Hepatocyte (in vitro differentiated cells): ENCODE data around the gene PELO. TPM values are rescaled to one million over a fixed set of nuclear protein-coding genes. Genes with fewer than 3 reads are reported as not detected.

Source experiments
- DNase-seq: peaks from one replicate; pipeline ENCODE4 v3.0.0-alpha.2; 2016; ENCODE audit warnings: low spot score
- H2AFZ ChIP-seq: fragments of 200-600 bp; sonication (generic); 2 replicates; pipeline ENCODE4 v1.6.0; 2016; ENCODE audit warnings: antibody characterized with exemption, mild to moderate bottlenecking
- H3K27ac ChIP-seq: fragments of 200-600 bp; sonication (generic); 2 replicates; pipeline ENCODE4 v1.5.1; 2016; ENCODE audit warnings: mild to moderate bottlenecking
- H3K27me3 ChIP-seq: fragments of 200-600 bp; sonication (generic); 2 replicates; pipeline ENCODE4 v1.6.1; 2016
- H3K36me3 ChIP-seq: fragments of 200-600 bp; sonication (generic); replicated peaks from 2 replicates; pipeline ENCODE4 v1.5.1; 2016; ENCODE audit warnings: low read depth; ENCODE audit not compliant: insufficient read depth
- H3K4me1 ChIP-seq: fragments of 200-600 bp; sonication (generic); 2 replicates; pipeline ENCODE4 v1.5.1; 2016; ENCODE audit warnings: mild to moderate bottlenecking, moderate library complexity; ENCODE audit not compliant: insufficient read depth
- H3K4me2 ChIP-seq: fragments of 200-600 bp; sonication (generic); 2 replicates; pipeline ENCODE4 v1.6.0; 2016
- H3K4me3 ChIP-seq: fragments of 200-600 bp; sonication (generic); 2 replicates; pipeline ENCODE4 v1.5.1; 2016; ENCODE audit warnings: mild to moderate bottlenecking
- H3K79me2 ChIP-seq: fragments of 200-600 bp; sonication (generic); 2 replicates; pipeline ENCODE4 v1.6.0; 2017; ENCODE audit warnings: mild to moderate bottlenecking
- H3K9me2 ChIP-seq: fragments of 200-600 bp; sonication (generic); replicated peaks from 2 replicates; pipeline ENCODE4 v1.6.0; 2017; ENCODE audit warnings: mild to moderate bottlenecking; ENCODE audit not compliant: insufficient read depth
- H3K9me3 ChIP-seq: fragments of 200-600 bp; sonication (generic); 2 replicates; pipeline ENCODE4 v1.5.1; 2016; ENCODE audit warnings: low read depth, mild to moderate bottlenecking
- H4K20me1 ChIP-seq: fragments of 200-600 bp; sonication (generic); 2 replicates; pipeline ENCODE4 v1.6.0; 2016; ENCODE audit warnings: mild to moderate bottlenecking; ENCODE audit not compliant: insufficient read depth, poor library complexity, severe bottlenecking
- CTCF ChIP-seq: fragments of 200-600 bp; sonication (generic); IDR thresholded peaks from 2 replicates; pipeline ENCODE4 v1.5.1; 2016; ENCODE audit warnings: antibody characterized with exemption, mild to moderate bottlenecking; ENCODE audit not compliant: poor library complexity
- EZH2 ChIP-seq: fragments of 200-600 bp; sonication (generic); IDR thresholded peaks from 2 replicates; pipeline ENCODE4 v1.6.1; 2016; ENCODE audit warnings: antibody characterized with exemption, mild to moderate bottlenecking, borderline replicate concordance
- EZH2phosphoT487 ChIP-seq: fragments of 200-600 bp; sonication (generic); IDR thresholded peaks from one replicate; pipeline ENCODE4 v1.6.1; 2018; ENCODE audit warnings: antibody characterized with exemption, mild to moderate bottlenecking, low read depth, moderate library complexity; ENCODE audit not compliant: unreplicated experiment, severe bottlenecking
- WGBS: methylation state at CpG from one replicate; pipeline ENCODE4 v1.1.6; 2016; ENCODE audit warnings: low lambda C conversion rate; ENCODE audit errors: missing lambda C conversion rate; 5-methylcytosine and 5-hydroxymethylcytosine counted together
- polyA plus RNA-seq: library from polyadenylated mRNA; unstranded; fragments of >200 nt; fragmentation: Nextera tagmentation; extraction: Ambion mirVana; gene quantifications from 2 replicates; pipeline ENCODE4 v1.2.1, GENCODE V29; 2016
- total RNA-seq: library from RNA; depleted of rRNA; stranded (reverse); fragments of >200 nt; gene quantifications from 2 replicates; pipeline ENCODE4 v1.2.3, GENCODE V29; 2014

Gene PELO
- total and polyA plus RNA-seq, 2 experiments from 2014 or later = 21.9 to 27.0 TPM

GRCh38 chr5:52777186-52777585 is 10.5 kb upstream of the PELO start:
- no peak for DNase-seq
- no peaks in the 10 kb centered on the region for H3K4me1 ChIP-seq
- H4K20me1 ChIP-seq = no peaks in the 10 kb centered on the region
- no peak for TF ChIP-seq CTCF
- no peak for TF ChIP-seq EZH2
- TF ChIP-seq EZH2phosphoT487 = no peak
- H3K79me2 ChIP-seq = no peaks in the 10 kb centered on the region
- 90% methylated on average over 4 of the region's 4 CpGs for WGBS
- no peak overlapping the region for H3K27ac ChIP-seq
- no peaks in the 10 kb centered on the region for H3K36me3 ChIP-seq
- no peaks in the 10 kb centered on the region for H3K9me2 ChIP-seq
- H2AFZ ChIP-seq = no peak overlapping the region
- no peak overlapping the region for H3K4me2 ChIP-seq
- H3K9me3 ChIP-seq = no peaks in the 10 kb centered on the region
- H3K27me3 ChIP-seq = no peaks in the 10 kb centered on the region
- H3K4me3 ChIP-seq = no peak overlapping the region

DNA sequence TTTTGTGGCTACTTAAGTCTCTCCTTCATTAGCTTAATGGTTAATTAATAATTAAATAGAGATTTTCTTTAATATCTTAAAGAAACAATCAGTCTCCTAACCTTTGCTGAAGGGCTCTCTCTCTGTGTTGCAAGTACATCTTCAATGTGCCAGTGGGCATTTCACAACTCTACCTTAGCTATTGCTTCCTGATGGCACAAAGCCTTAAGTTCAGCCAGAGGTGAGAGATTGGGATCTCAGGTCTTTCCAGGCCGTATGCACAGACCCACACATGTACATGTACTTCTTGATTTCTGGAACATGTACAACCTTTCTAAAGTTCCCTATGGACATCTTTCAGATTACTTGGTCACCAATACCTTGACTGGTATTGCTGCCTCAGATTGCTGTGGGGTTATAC is 8.9 kb upstream of the PELO start:
- Histone ChIP-seq H3K27ac (no peak overlapping the region), H3K9me3 (no peaks in the 10 kb centered on the region), H3K36me3 (no peaks in the 10 kb centered on the region), H3K79me2 (no peaks in the 10 kb centered on the region), H4K20me1 (no peaks in the 10 kb centered on the region), H3K4me1 (no peaks in the 10 kb centered on the region), H3K27me3 (no peaks in the 10 kb centered on the region), H3K9me2 (no peaks in the 10 kb centered on the region), H3K4me3 (no peak overlapping the region), H3K4me2 (no peak overlapping the region), H2AFZ (no peak overlapping the region)
- TF ChIP-seq CTCF = no peak
- no peak for TF ChIP-seq EZH2
- TF ChIP-seq EZH2phosphoT487 = no peak
- DNase-seq = no peak
- 86% methylated on average over 1 of the region's 1 CpG for WGBS

GRCh38 chr5:52779213-52779612 is 8.5 kb upstream of the PELO start:
- Histone ChIP-seq H3K9me2 (no peaks in the 10 kb centered on the region), H3K27me3 (no peaks in the 10 kb centered on the region), H3K9me3 (no peaks in the 10 kb centered on the region), H3K79me2 (no peaks in the 10 kb centered on the region), H3K4me2 (no peak overlapping the region), H4K20me1 (no peaks in the 10 kb centered on the region), H2AFZ (no peak overlapping the region), H3K36me3 (no peaks in the 10 kb centered on the region), H3K27ac (no peak overlapping the region), H3K4me3 (no peak overlapping the region), H3K4me1 (no peaks in the 10 kb centered on the region)
- no peak for TF ChIP-seq CTCF
- TF ChIP-seq EZH2 = no peak
- no peak for TF ChIP-seq EZH2phosphoT487
- DNase-seq = no peak

- DNase-seq = no peak
- no peaks in the 10 kb centered on the region for H3K4me1 ChIP-seq
- H3K9me3 ChIP-seq = no peaks in the 10 kb centered on the region
- no peaks in the 10 kb centered on the region for H3K79me2 ChIP-seq
- H3K4me2 ChIP-seq = no peak overlapping the region
- no peaks in the 10 kb centered on the region for H3K36me3 ChIP-seq
- no peak overlapping the region for H3K4me3 ChIP-seq
- H4K20me1 ChIP-seq = no peaks in the 10 kb centered on the region
- H2AFZ ChIP-seq = no peak overlapping the region
- 81% methylated on average over 2 of the region's 2 CpGs for WGBS
- no peak overlapping the region for H3K27ac ChIP-seq
- H3K9me2 ChIP-seq = no peaks in the 10 kb centered on the region
- TF ChIP-seq EZH2 = no peak
- TF ChIP-seq EZH2phosphoT487 = no peak
- no peak for TF ChIP-seq CTCF
- H3K27me3 ChIP-seq = no peaks in the 10 kb centered on the region
These were observed 4.3 kb upstream of the PELO start for GRCh38 chr5:52783226-52783959.
